Measurements from ENCODE around the gene GLP1R. TPM values are rescaled to one million over a fixed set of nuclear protein-coding genes. Genes with fewer than 3 reads are reported as not detected.

GLP1R gene
- total and polyA plus RNA-seq, 8 donors, result 3.4 to 9.7 (median 5.7) TPM

DNA sequence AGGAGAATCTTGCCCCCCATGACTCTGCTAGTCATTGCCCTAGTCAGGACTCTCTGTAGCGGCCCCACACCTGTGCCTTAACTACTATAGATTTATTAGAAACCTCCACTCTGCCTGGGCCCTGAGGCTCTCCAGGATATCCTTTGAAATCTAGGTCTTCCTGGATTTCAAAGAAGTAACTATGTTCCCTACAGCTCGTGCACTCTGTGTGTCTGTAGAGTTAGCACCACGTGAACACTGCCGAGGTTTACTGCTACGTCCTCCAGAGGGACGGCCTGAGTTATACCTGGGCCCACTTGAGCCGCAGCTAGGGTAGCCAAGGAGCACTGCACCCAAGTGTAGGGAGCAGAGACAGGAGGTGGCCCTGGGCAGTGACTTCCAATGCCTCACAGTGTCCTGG is 19.8 kb downstream of the GLP1R start:
- H3K36me3 ChIP-seq, result no peaks in the 10 kb centered on the region
- no peaks in the 10 kb centered on the region for H3K9me3 ChIP-seq
- H3K4me3 ChIP-seq, result no peak overlapping the region
- TF ChIP-seq, protein P1, sequence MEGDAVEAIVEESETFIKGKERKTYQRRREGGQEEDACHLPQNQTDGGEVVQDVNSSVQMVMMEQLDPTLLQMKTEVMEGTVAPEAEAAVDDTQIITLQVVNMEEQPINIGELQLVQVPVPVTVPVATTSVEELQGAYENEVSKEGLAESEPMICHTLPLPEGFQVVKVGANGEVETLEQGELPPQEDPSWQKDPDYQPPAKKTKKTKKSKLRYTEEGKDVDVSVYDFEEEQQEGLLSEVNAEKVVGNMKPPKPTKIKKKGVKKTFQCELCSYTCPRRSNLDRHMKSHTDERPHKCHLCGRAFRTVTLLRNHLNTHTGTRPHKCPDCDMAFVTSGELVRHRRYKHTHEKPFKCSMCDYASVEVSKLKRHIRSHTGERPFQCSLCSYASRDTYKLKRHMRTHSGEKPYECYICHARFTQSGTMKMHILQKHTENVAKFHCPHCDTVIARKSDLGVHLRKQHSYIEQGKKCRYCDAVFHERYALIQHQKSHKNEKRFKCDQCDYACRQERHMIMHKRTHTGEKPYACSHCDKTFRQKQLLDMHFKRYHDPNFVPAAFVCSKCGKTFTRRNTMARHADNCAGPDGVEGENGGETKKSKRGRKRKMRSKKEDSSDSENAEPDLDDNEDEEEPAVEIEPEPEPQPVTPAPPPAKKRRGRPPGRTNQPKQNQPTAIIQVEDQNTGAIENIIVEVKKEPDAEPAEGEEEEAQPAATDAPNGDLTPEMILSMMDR (IDR thresholded peaks at IDR 0.05), result no peak
- ATAC-seq, result no peak
- H3K27me3 ChIP-seq, result no peaks in the 10 kb centered on the region
- no peaks in the 10 kb centered on the region for H3K4me1 ChIP-seq
- peak in 1 of 6 donors; percentile 32 for DNase-seq
- intact Hi-C loops (cut with DNase I), result no loop called here
- FAIRE-seq, result no peak
- H3K27ac ChIP-seq, result no peak overlapping the region
- 80 to 84% methylated on average over 7 of the region's 7 CpGs for WGBS, 2 donors

DNA sequence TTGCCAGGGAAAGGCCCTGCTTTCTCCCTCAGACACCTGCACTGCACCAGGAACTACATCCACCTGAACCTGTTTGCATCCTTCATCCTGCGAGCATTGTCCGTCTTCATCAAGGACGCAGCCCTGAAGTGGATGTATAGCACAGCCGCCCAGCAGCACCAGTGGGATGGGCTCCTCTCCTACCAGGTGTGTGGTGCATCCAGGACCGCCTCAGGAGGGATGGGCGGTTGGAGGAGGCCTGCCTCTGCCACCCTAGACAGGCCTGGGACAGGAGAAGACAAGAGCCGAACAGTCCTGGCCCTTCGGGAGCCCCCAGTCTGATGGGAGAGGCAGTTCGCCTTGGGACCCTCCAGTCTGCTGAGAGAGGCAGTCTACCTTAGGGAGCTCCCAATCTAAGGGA is 24.2 kb downstream of the GLP1R start:
- Histone ChIP-seq H3K9me3 (no peaks in the 10 kb centered on the region), H3K27me3 (no peaks in the 10 kb centered on the region), H3K4me1 (no peaks in the 10 kb centered on the region), H3K27ac (no peak overlapping the region), H3K36me3 (no peaks in the 10 kb centered on the region), H3K4me3 (no peak overlapping the region)
- intact Hi-C loops (cut with DNase I), result no loop called here
- TF ChIP-seq, protein P1 (IDR thresholded peaks at IDR 0.05), result no peak
- DNase-seq (peak in 1 of 6 donors; percentile 30), ATAC-seq (no peak), FAIRE-seq (no peak)
- WGBS, 2 donors, result 94 to 95% methylated on average over 9 of the region's 9 CpGs

DNA sequence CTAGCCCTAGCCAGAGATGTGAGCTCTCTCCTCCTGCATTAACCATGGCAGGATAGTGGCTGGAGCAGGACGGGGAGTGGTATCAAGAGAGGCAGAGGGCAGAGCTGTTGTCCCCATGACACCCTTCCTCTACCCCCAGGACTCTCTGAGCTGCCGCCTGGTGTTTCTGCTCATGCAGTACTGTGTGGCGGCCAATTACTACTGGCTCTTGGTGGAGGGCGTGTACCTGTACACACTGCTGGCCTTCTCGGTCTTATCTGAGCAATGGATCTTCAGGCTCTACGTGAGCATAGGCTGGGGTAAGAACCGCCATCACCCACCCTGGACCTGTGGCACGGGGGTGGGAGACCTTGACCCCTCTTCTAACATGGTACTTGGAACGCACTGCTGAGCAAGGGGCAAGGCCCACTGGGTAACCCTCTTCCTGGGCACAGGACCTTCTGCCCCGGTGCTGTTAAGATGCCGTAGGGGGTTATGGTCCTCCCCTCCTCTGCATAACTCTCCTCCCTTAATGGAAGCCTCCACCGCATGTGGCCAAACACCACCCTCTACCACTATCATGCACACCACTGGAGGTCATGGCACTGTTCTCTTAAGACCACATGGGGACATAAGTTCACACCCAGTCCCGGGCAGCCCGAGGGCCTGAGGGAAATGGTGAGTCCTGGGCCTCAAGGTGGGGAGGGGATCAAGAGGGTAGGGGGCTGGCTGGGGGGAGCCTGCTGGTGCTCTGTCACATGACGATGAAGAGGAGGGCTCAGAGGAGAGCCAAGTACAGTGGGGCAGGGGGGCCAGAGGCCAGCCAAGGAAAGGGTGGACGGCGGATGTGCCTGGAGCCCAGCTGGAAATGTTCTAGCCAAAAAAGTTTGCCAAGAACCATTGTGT is 25.1 kb downstream of the GLP1R start:
- Histone ChIP-seq H3K27ac (no peak overlapping the region), H3K4me1 (no peaks in the 10 kb centered on the region), H3K27me3 (no peaks in the 10 kb centered on the region), H3K36me3 (no peaks in the 10 kb centered on the region), H3K9me3 (no peaks in the 10 kb centered on the region), H3K4me3 (no peak overlapping the region)
- intact Hi-C loops (cut with DNase I), result no loop called here
- ATAC-seq (peak in 1 of 4 donors; percentile 28), DNase-seq (peak in 1 of 6 donors; percentile 21), FAIRE-seq (no peak)
- WGBS, 2 donors, result 93% methylated on average over 17 of the region's 17 CpGs
- TF ChIP-seq, protein P1 (IDR thresholded peaks at IDR 0.05), result no peak

DNA sequence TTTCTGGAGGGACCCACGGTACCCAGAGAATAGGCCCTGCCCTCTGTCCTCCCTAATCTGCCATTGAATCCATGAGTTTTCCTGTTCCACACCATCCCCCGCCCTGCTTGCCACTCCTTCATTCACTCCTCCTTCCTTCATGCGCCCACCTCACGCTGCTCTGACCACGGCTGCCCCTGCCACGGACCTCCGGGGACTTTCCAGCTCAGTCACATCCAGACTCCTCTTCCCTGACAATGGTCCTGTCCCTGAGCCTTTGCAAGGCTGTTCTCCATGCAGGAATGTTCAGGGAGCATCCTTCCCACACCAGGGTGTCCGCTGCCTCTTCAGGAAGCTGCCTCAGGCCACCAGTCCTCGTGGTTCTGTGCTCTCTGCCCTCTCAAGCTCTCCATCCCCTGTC is 25.9 kb downstream of the GLP1R start:
- DNase-seq, result peak in 1 of 6 donors; percentile 31
- no peak for FAIRE-seq
- Histone ChIP-seq H3K27me3 (no peaks in the 10 kb centered on the region), H3K36me3 (no peaks in the 10 kb centered on the region), H3K4me3 (no peak overlapping the region), H3K27ac (no peak overlapping the region), H3K4me1 (no peaks in the 10 kb centered on the region), H3K9me3 (no peaks in the 10 kb centered on the region)
- TF ChIP-seq, protein P1 (IDR thresholded peaks at IDR 0.05), result no peak
- intact Hi-C loops (cut with DNase I), result no loop called here
- 88 to 96% methylated on average over 9 of the region's 9 CpGs for WGBS, 2 donors
- ATAC-seq, result no peak
